ENCODE data around the gene TMC1.

The TMC1 gene

GRCh38 chr9:72581694-72582093 is 60.3 kb downstream of the TMC1 start:
- Histone ChIP-seq H3K4me3 (ENCODE audit: low read depth, low read length) (no peak overlapping the region), H3K27ac (ENCODE audit: extremely low read depth, low read depth, low read length) (no peak overlapping the region), H3K36me3 (ENCODE audit: control insufficient read depth in 2 of 2, insufficient read depth in 1 of 2, low read length in 2 of 2) (no peaks in the 10 kb centered on the region), H3K9me3 (ENCODE audit: control insufficient read depth, insufficient read depth, low read depth, low read length) (no peaks in the 10 kb centered on the region), H3K4me1 (ENCODE audit: control insufficient read depth, insufficient read depth, low read length) (no peaks in the 10 kb centered on the region)
- CTCF ChIA-PET = interaction anchor here (0.6 to 0.8 kb wide), 2 partner anchors 11 to 443 kb away, joined by 3 to 7 read pairs; no protein-coding TSS in a partner anchor
- POLR2A ChIA-PET = interaction anchor here (0.6 kb wide), 1 partner anchor 216 kb away, joined by 3 read pairs; the partner anchor contains the start of gene ZFAND5
- TF ChIP-seq ZNF19 (tag by site-specific recombination; IDR thresholded peaks at IDR 0.05; ENCODE audit: low read depth) (no peak), ZNF16 (tag by site-specific recombination; IDR thresholded peaks at IDR 0.05; ENCODE audit: low read depth) (no peak), ZBTB11 (tag by site-specific recombination; conservative IDR thresholded peaks at IDR 0.05; ENCODE audit: low read depth) (no peak), ZNF175 (tag by site-specific recombination; IDR thresholded peaks at IDR 0.05) (no peak), ZBTB49 (tag by site-specific recombination; IDR thresholded peaks at IDR 0.05; ENCODE audit: low read depth) (no peak), ZNF843 (tag by site-specific recombination; IDR thresholded peaks at IDR 0.05) (no peak), ZNF654 (tag by site-specific recombination; IDR thresholded peaks at IDR 0.05; ENCODE audit: low read depth) (no peak), PRDM10 (tag by site-specific recombination; IDR thresholded peaks at IDR 0.05) (no peak), ZNF639 (tag by site-specific recombination; IDR thresholded peaks at IDR 0.05) (no peak)

- H3K36me3 ChIP-seq (ENCODE audit: control insufficient read depth in 2 of 2, insufficient read depth in 1 of 2, low read length in 2 of 2) = no peaks in the 10 kb centered on the region
- H3K27ac ChIP-seq (ENCODE audit: extremely low read depth, low read depth, low read length) = no peak overlapping the region
- ChIA-PET POLR2A (no interaction called here), CTCF (interaction anchor here (0.6 to 1.7 kb wide), 3 partner anchors 9 to 304 kb away, joined by 3 to 4 read pairs (median 3); no protein-coding TSS in a partner anchor)
- no peaks in the 10 kb centered on the region for H3K4me1 ChIP-seq (ENCODE audit: control insufficient read depth, insufficient read depth, low read length)
- H3K9me3 ChIP-seq (ENCODE audit: control insufficient read depth, insufficient read depth, low read depth, low read length) = no peaks in the 10 kb centered on the region
- H3K4me3 ChIP-seq (ENCODE audit: low read depth, low read length) = no peak overlapping the region
- no peak for TF ChIP-seq SP7 (tag by site-specific recombination; IDR thresholded peaks at IDR 0.05)
- no peak for TF ChIP-seq ZBTB1 (tag by site-specific recombination; IDR thresholded peaks at IDR 0.05)
- TF ChIP-seq ZNF473 (tag by site-specific recombination; IDR thresholded peaks at IDR 0.05) = no peak
- TF ChIP-seq CTCF (tag by site-specific recombination; IDR thresholded peaks at IDR 0.05) = no peak
- TF ChIP-seq ZNF626 (tag by site-specific recombination; IDR thresholded peaks at IDR 0.05) = no peak
- no peak for TF ChIP-seq ZNF121 (tag by site-specific recombination; IDR thresholded peaks at IDR 0.05)
- no peak for TF ChIP-seq ZNF544 (tag by site-specific recombination; IDR thresholded peaks at IDR 0.05)
- no peak for TF ChIP-seq ZBTB10 (tag by site-specific recombination; IDR thresholded peaks at IDR 0.05)
- no peak for TF ChIP-seq KLF1 (tag by site-specific recombination; IDR thresholded peaks at IDR 0.05)
- no peak for TF ChIP-seq MYNN (tag by site-specific recombination; IDR thresholded peaks at IDR 0.05; ENCODE audit: borderline replicate concordance)
- no peak for TF ChIP-seq ZNF623 (tag by site-specific recombination; IDR thresholded peaks at IDR 0.05)
These were observed 62.0 kb downstream of the TMC1 start for GRCh38 chr9:72583370-72583769.
